OCI-LY7 (cell line): ENCODE results near the gene UBN1. TPM values are rescaled to one million over a fixed set of nuclear protein-coding genes. Genes with fewer than 3 reads are reported as not detected.

ENCODE experiments used
- BruUV-seq: library from RNA; stranded (reverse); fragments of 400-500 nt; replicated peaks from 2 replicates; lab custom pipeline; 2021; lab: Mats Ljungman, UMichigan
- CTCF ChIA-PET: fragments of 300-600 bp; sonication (Branson Sonifier 250); formaldehyde crosslinking; loops from one replicate; lab custom pipeline; 2022; ENCODE audit warnings: antibody characterized with exemption; ENCODE audit not compliant: unreplicated experiment; lab: Charles Lee
- POLR2A ChIA-PET: fragments of 300-600 bp; sonication (Branson Sonifier 250); formaldehyde crosslinking; loops from one replicate; lab custom pipeline; 2022; ENCODE audit warnings: antibody characterized with exemption; lab: Charles Lee
- DNase-seq: peaks from one replicate; pipeline ENCODE4 v3.0.0-alpha.2; 2015; ENCODE audit warnings: low spot score
- H2AFZ ChIP-seq: fragments of 200-600 bp; sonication (generic), shearing (Covaris generic); 2 replicates; pipeline ENCODE4 v1.6.1; 2014; ENCODE audit warnings: mild to moderate bottlenecking, antibody characterized with exemption, low read length, moderate library complexity
- H3K27ac ChIP-seq: fragments of 200-600 bp; sonication (generic); 2 replicates; pipeline ENCODE4 v1.5.1; 2014; ENCODE audit warnings: mixed run types, low read depth, mild to moderate bottlenecking, moderate library complexity, low read length, inconsistent platforms; ENCODE audit not compliant: poor library complexity, severe bottlenecking
- H3K36me3 ChIP-seq: fragments of 200-600 bp; sonication (generic); 2 replicates; pipeline ENCODE4 v1.6.1; 2014; ENCODE audit warnings: mild to moderate bottlenecking, antibody characterized with exemption, low read length, moderate library complexity, mixed read lengths; ENCODE audit not compliant: insufficient read depth
- H3K4me1 ChIP-seq: fragments of 200-600 bp; sonication (generic); 2 replicates; pipeline ENCODE4 v1.5.1; 2014; ENCODE audit warnings: mild to moderate bottlenecking, low read length; ENCODE audit not compliant: insufficient read depth, poor library complexity, severe bottlenecking
- H3K4me2 ChIP-seq: fragments of 200-600 bp; sonication (generic); 2 replicates; pipeline ENCODE4 v1.6.1; 2014; ENCODE audit warnings: mild to moderate bottlenecking, low read length
- H3K4me3 ChIP-seq: fragments of 200-600 bp; sonication (generic); 2 replicates; pipeline ENCODE4 v1.5.1; 2014; ENCODE audit warnings: mild to moderate bottlenecking, low read depth, low read length; ENCODE audit not compliant: poor library complexity, severe bottlenecking
- H3K79me2 ChIP-seq: fragments of 200-600 bp; sonication (generic); 2 replicates; pipeline ENCODE4 v1.6.1; 2016; ENCODE audit warnings: low read depth, mild to moderate bottlenecking, low read length, moderate library complexity, mixed read lengths; ENCODE audit not compliant: insufficient read depth
- H3K9me2 ChIP-seq: fragments of 200-600 bp; sonication (generic); 2 replicates; pipeline ENCODE4 v1.6.1; 2016; ENCODE audit warnings: mild to moderate bottlenecking, low read length, mixed read lengths; ENCODE audit not compliant: insufficient read depth
- H3K9me3 ChIP-seq: fragments of 200-600 bp; sonication (generic); 2 replicates; pipeline ENCODE4 v1.6.1; 2014; ENCODE audit warnings: mild to moderate bottlenecking, mixed run types, low read length, mixed read lengths
- H4K20me1 ChIP-seq: fragments of 200-600 bp; sonication (generic); 2 replicates; pipeline ENCODE4 v1.6.1; 2014; ENCODE audit warnings: mild to moderate bottlenecking, antibody characterized with exemption, low read length, moderate library complexity, mixed read lengths; ENCODE audit not compliant: insufficient read depth
- CTCF ChIP-seq: fragments of 200-600 bp; sonication (generic); conservative IDR thresholded peaks from 2 replicates; pipeline ENCODE4 v1.5.1; 2014; ENCODE audit warnings: mild to moderate bottlenecking, antibody characterized with exemption, low read length, moderate library complexity, mixed read lengths
- EZH2phosphoT487 ChIP-seq: fragments of 200-600 bp; sonication (generic); IDR thresholded peaks from 2 replicates; pipeline ENCODE4 v1.6.1; 2018; ENCODE audit warnings: low read depth, borderline replicate concordance, mild to moderate bottlenecking, mixed run types, antibody characterized with exemption, low read length, moderate library complexity, mixed read lengths
- intact Hi-C: fragments of 100-400 bp; cut with micrococcal nuclease; formaldehyde crosslinking; loops from one replicate; pipeline ENCODE4 v1.10.0; 2022; ENCODE audit not compliant: unreplicated experiment
- total RNA-seq, 2 experiments: library from RNA; depleted of rRNA in 1 of 2; stranded (reverse); fragments of >200 nt in 1 of 2; shearing (Covaris generic) in 1 of 2; gene quantifications; 2 replicates each; pipeline ENCODE4 v1.2.3, GENCODE V29; 2014 to 2022

The UBN1 gene
- total RNA-seq, 2 experiments from 2014 or later = 37.2 to 53.0 TPM

DNA sequence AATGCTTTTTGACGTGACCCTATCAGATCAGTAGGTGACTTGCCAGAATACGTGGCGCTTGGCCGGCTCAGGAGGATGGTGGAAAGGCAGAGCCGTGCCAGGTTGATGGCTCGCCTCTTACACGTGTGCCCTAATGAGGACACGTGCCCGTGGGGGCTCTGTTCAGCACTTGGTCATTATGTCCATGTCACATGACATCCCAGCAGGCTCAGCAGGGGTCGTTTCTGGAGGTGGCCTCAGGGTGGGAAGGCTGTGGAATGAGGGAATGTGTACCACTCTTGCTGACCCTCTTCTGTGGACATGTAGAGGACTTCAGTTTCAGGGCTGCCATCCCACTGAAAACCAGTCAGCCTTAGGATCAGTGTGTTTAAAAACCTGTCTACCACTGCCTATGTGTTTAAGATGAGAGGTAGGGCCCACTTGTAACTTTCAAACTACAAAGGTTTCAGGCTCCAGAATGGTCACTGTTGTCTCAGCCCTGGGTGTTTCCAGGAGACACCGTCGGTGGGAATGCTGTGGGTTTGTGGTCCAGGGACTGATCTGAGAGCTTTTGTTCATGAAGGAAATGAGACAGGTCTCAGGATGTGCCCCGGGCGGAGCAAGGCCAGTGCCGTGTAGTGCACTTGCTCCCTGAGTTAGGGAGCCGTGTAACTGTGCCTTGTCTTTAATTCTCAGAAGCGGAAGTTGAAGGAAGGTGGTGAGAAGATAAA is 12.1 kb downstream of the UBN1 start:
- no peak overlapping the region for H3K4me3 ChIP-seq
- TF ChIP-seq CTCF = no peak
- TF ChIP-seq EZH2phosphoT487 = no peak
- peaks cover 20% of the 10 kb centered on the region; the same call in 1 of the 2 replicates for H3K79me2 ChIP-seq
- H3K36me3 ChIP-seq = peaks cover 100% of the 10 kb centered on the region
- intact Hi-C loops = no loop called here
- BruUV-seq = no TSS peak
- no peaks in the 10 kb centered on the region for H3K4me1 ChIP-seq
- H2AFZ ChIP-seq = no peak overlapping the region
- no peak overlapping the region for H3K4me2 ChIP-seq
- no peak for DNase-seq
- CTCF ChIA-PET = no interaction called here
- POLR2A ChIA-PET = no interaction called here
- no peaks in the 10 kb centered on the region; the same call in 1 of the 2 replicates for H4K20me1 ChIP-seq
- H3K9me3 ChIP-seq = no peaks in the 10 kb centered on the region
- H3K9me2 ChIP-seq = no peaks in the 10 kb centered on the region
- H3K27ac ChIP-seq = no peak overlapping the region

- Histone ChIP-seq H3K9me2 (no peaks in the 10 kb centered on the region), H3K4me1 (no peaks in the 10 kb centered on the region), H3K4me2 (no peak overlapping the region), H2AFZ (no peak overlapping the region), H3K27ac (no peak overlapping the region), H3K4me3 (no peak overlapping the region), H3K79me2 (peaks cover 23% of the 10 kb centered on the region; the same call in 1 of the 2 replicates), H3K9me3 (no peaks in the 10 kb centered on the region), H3K36me3 (peaks cover 100% of the 10 kb centered on the region), H4K20me1 (no peaks in the 10 kb centered on the region; the same call in 1 of the 2 replicates)
- DNase-seq = no peak
- no TSS peak for BruUV-seq
- intact Hi-C loops = no loop called here
- POLR2A ChIA-PET = no interaction called here
- CTCF ChIA-PET = no interaction called here
- TF ChIP-seq CTCF (no peak), EZH2phosphoT487 (no peak)
These were observed 12.6 kb downstream of the UBN1 start for GRCh38 chr16:4859900-4860255.

GRCh38 chr16:4860727-4861342 is 13.6 kb downstream of the UBN1 start:
- ChIA-PET POLR2A (no interaction called here), CTCF (interaction anchor here (1.4 kb wide), 1 partner anchor 9 kb away, joined by 3 read pairs; no protein-coding TSS in a partner anchor)
- no peak overlapping the region for H3K27ac ChIP-seq
- no peak overlapping the region for H2AFZ ChIP-seq
- TF ChIP-seq EZH2phosphoT487 (no peak), CTCF (no peak)
- H3K36me3 ChIP-seq = peaks cover 92% of the 10 kb centered on the region
- H3K9me3 ChIP-seq = no peaks in the 10 kb centered on the region
- DNase-seq = no peak
- H4K20me1 ChIP-seq = no peaks in the 10 kb centered on the region; the same call in 1 of the 2 replicates
- intact Hi-C loops = no loop called here
- no peaks in the 10 kb centered on the region for H3K4me1 ChIP-seq
- BruUV-seq = no TSS peak
- no peak overlapping the region for H3K4me2 ChIP-seq
- H3K9me2 ChIP-seq = no peaks in the 10 kb centered on the region
- H3K79me2 ChIP-seq = peaks cover 32% of the 10 kb centered on the region; the same call in 1 of the 2 replicates
- no peak overlapping the region for H3K4me3 ChIP-seq
